ENCODE measurements around the gene LYRM2. TPM values are rescaled to one million over a fixed set of nuclear protein-coding genes. Genes with fewer than 3 reads are reported as not detected.

LYRM2 gene
- total RNA-seq, 2 donors from 2014 or later = 17.3 to 21.5 TPM

GRCh38 chr6:89582669-89583325, 55.8 kb downstream of the LYRM2 start:
- no peaks in the 10 kb centered on the region for H3K36me3 Mint-ChIP-seq
- DNase-seq (ENCODE audit: low spot score in 2 of 2) (no peak), ATAC-seq (peak in 1 of 2 donors; percentile 69)
- H3K27ac Mint-ChIP-seq = no peak overlapping the region
- H3K9me3 Mint-ChIP-seq = no peaks in the 10 kb centered on the region

- H3K9me3 Mint-ChIP-seq = no peaks in the 10 kb centered on the region
- ATAC-seq (no peak), DNase-seq (ENCODE audit: low spot score in 2 of 2) (no peak)
- H3K36me3 Mint-ChIP-seq = no peaks in the 10 kb centered on the region
- no peak overlapping the region for H3K27ac Mint-ChIP-seq
Observed at GRCh38 chr6:89581689-89582088, 56.9 kb downstream of the LYRM2 start.

DNA sequence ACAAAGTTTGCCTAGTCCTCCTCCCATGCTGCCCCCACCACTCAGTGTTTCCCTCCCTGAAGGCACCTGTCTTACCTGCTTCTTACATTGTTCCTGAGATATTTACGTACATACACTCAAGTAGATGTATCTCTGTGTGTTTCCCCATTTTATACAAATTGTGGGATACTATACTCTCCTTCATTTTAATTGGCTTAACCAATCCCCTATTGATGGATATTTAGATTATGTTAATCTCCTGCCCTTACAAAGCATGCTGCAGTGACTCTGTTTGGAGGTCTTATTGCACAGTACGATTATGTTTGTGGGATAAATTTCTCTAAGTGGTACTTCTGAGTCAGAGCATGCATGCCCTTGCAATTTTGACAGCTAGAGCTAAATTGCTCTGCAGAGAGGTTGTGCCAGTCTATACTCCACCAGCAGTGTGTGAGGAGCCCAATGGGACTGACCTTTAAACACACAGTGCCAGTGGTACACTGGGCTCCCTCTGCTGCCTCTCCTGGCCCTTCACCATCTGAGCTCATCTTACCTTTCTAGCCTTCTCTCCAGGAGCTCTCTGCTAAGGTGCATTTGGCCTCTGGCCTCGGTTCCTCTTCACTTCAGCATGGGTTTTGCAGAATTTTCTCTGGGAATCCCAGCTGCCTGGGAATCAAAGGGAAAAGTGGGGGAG, 57.4 kb downstream of the LYRM2 start:
- DNase-seq (ENCODE audit: low spot score in 2 of 2) (no peak), ATAC-seq (no peak)
- H3K27ac Mint-ChIP-seq = no peak overlapping the region
- H3K9me3 Mint-ChIP-seq = no peaks in the 10 kb centered on the region
- no peaks in the 10 kb centered on the region for H3K36me3 Mint-ChIP-seq

DNA sequence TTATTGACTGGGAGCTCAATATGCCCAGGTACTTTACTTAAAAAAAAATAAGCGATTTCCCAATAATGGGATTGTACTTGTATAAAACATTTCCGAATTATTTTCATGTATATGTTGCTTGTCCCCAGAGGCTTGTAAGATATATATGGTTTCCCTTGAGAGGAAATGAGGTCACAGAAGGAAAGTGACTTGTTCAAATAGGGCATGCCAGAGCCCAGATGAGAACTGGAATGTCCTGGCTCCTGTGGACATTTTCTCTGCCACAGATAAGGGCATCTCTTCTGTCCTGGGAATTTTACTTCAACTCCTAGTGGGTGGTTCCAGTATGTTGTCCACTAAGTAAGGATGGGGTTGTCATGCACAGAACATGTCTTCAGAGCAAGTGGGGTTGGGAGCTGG, 63.0 kb downstream of the LYRM2 start:
- Mint-ChIP-seq H3K9me3 (no peaks in the 10 kb centered on the region), H3K27ac (no peak overlapping the region), H3K36me3 (no peaks in the 10 kb centered on the region)
- ATAC-seq (no peak), DNase-seq (ENCODE audit: low spot score in 2 of 2) (no peak)

DNA sequence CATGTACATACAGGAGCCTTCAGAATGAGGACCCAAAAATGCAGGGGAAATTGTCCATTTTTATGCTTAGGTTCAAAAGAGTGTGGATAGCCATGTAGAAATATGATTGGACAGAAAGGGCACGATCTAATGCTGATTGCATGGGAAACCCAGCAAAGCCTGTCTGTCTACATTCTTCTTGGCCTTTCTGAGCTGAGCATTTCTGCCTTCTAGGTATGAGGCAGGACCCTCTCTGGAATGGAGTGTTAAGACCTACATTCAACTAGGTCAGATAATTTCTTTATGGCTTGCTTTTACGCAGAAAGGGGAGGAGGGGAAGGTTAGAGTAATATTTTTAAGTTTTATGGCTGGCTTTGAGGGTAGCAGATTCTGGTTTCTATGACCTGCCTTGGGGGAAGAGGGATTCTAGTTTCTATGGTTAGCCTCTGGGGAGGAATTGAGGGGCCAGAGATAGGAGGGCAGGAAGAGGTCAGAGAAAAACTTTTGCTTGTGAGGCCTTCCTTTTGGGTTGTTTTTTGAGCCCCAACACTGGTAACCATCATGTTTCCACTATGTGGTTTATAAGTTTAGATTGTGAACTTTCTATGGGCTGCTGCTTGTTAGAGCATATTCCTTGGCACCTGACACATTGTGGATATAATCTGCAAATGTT, 63.5 kb downstream of the LYRM2 start:
- peak overlapping the region in 1 of 2 donors; percentile 60 for H3K27ac Mint-ChIP-seq
- H3K9me3 Mint-ChIP-seq = no peaks in the 10 kb centered on the region
- no peaks in the 10 kb centered on the region for H3K36me3 Mint-ChIP-seq
- ATAC-seq (no peak), DNase-seq (ENCODE audit: low spot score in 2 of 2) (no peak)

- ATAC-seq = no peak
- no peak for DNase-seq (ENCODE audit: low spot score in 2 of 2)
- Mint-ChIP-seq H3K36me3 (no peaks in the 10 kb centered on the region), H3K27ac (no peak overlapping the region), H3K9me3 (no peaks in the 10 kb centered on the region)
Observed at GRCh38 chr6:89567630-89568390, 70.7 kb downstream of the LYRM2 start.

- H3K27ac Mint-ChIP-seq = no peak overlapping the region
- no peaks in the 10 kb centered on the region for H3K36me3 Mint-ChIP-seq
- DNase-seq (ENCODE audit: low spot score in 2 of 2) = no peak
- no peak for ATAC-seq
- H3K9me3 Mint-ChIP-seq = no peaks in the 10 kb centered on the region
Observed at GRCh38 chr6:89566930-89567629, 71.5 kb downstream of the LYRM2 start.

DNA sequence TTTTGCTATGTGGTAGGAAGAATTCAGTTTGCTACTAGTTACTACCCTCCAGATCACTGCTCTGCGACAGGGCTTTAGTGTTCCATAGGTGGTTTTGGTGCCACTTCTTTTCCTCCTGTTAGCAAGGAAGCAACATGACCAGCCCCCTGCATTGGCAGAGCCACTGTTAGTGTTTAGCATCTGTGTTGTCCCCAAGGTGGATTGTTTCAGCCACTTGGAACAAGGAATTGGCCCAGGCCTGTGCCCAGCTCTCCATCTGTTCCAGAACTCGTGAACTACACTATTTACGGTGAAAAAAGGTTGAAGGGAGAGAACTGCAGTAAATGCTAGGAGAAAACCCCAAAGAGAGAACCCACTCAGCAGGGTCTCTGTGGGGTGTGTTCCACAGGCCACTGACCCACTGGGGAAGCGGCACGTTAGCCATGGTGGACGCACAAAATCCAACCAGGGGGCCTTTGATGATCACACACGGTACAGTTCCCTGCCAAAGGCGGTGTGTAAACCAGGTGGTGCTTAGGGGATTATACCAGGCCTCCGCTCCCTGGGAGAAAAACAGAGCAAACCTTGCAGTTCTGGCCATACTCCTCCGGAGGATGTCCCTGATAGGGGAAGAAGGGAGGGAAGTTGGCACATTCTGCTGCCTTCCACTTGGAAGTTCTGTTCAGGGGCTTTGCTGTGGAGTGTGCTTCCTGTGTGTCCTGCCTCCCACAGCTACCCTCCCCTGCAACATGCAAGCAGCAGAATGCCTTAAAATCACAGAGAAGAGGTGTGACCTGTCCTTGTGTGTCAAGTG, 72.3 kb downstream of the LYRM2 start:
- ATAC-seq = no peak

GRCh38 chr6:89564752-89565427, 73.7 kb downstream of the LYRM2 start:
- no peaks in the 10 kb centered on the region for H3K9me3 Mint-ChIP-seq
- ATAC-seq = no peak

More for the DNA sequence above, 72.3 kb downstream of the LYRM2 start:
- Mint-ChIP-seq H3K36me3 (no peaks in the 10 kb centered on the region), H3K27ac (no peak overlapping the region), H3K9me3 (no peaks in the 10 kb centered on the region)
- DNase-seq (ENCODE audit: low spot score in 2 of 2) = no peak

GRCh38 chr6:89563866-89564265, 74.7 kb downstream of the LYRM2 start:
- no peak for ATAC-seq
- Mint-ChIP-seq H3K27ac (no peak overlapping the region), H3K9me3 (no peaks in the 10 kb centered on the region), H3K36me3 (no peaks in the 10 kb centered on the region)
- DNase-seq (ENCODE audit: low spot score in 2 of 2) = no peak

More at GRCh38 chr6:89564752-89565427, 73.7 kb downstream of the LYRM2 start:
- H3K36me3 Mint-ChIP-seq = no peaks in the 10 kb centered on the region
- H3K27ac Mint-ChIP-seq = no peak overlapping the region
- DNase-seq (ENCODE audit: low spot score in 2 of 2) = no peak

GRCh38 chr6:89562093-89562973, 76.2 kb downstream of the LYRM2 start:
- H3K27ac Mint-ChIP-seq = peak overlapping the region in 1 of 2 donors; percentile 30
- H3K36me3 Mint-ChIP-seq = no peaks in the 10 kb centered on the region
- no peak for ATAC-seq
- peaks cover under 1 to 5% of the 10 kb centered on the region in 2 donors for H3K9me3 Mint-ChIP-seq
- DNase-seq (ENCODE audit: low spot score in 2 of 2) = no peak

GRCh38 chr6:89559487-89559886, 79.1 kb downstream of the LYRM2 start:
- H3K27ac Mint-ChIP-seq = no peak overlapping the region
- no peak for ATAC-seq
- no peak for DNase-seq (ENCODE audit: low spot score in 2 of 2)
- H3K36me3 Mint-ChIP-seq = no peaks in the 10 kb centered on the region
- peaks cover 8 to 12% of the 10 kb centered on the region in 2 donors for H3K9me3 Mint-ChIP-seq

- ATAC-seq = no peak
- Mint-ChIP-seq H3K27ac (peak overlapping the region in 1 of 2 donors; percentile 58), H3K9me3 (peaks cover 8 to 12% of the 10 kb centered on the region in 2 donors), H3K36me3 (no peaks in the 10 kb centered on the region)
- no peak for DNase-seq (ENCODE audit: low spot score in 2 of 2)
Observed at GRCh38 chr6:89555806-89556205, 82.7 kb downstream of the LYRM2 start.

DNA sequence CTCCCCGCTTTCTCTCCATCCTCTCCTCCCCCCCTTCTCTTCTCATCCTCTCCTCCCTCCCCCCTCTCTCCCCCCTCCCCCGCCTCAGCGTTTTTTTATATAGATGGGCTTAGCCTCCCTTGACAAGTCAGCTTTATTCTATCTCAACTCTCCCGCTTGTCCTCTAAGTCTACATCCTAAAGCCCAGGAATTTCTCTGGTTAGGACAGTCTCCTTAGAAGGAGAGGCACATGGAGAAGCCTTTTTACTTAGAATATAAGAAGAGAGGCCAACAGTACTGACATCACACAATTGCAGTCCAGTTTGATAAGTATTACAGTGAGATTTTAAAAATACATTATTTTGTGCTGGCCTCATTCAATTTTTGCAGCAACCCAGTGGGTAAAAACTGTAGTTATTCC, 83.5 kb downstream of the LYRM2 start:
- Mint-ChIP-seq H3K9me3 (peaks cover 8 to 12% of the 10 kb centered on the region in 2 donors), H3K27ac (no peak overlapping the region), H3K36me3 (no peaks in the 10 kb centered on the region)
- ATAC-seq = no peak
- no peak for DNase-seq (ENCODE audit: low spot score in 2 of 2)

All from activated naive CD4-positive, alpha-beta T cell treated with anti-CD3 and anti-CD28 coated beads, Interleukin-2, amount 50 U/mL, for 72 hours (primary cell).